ENCODE results near the gene PAPPA2. TPM values are rescaled to one million over a fixed set of nuclear protein-coding genes. Genes with fewer than 3 reads are reported as not detected.

The PAPPA2 gene
- total RNA-seq, 2 experiments from 2014 or later, result 0.08 TPM

DNA sequence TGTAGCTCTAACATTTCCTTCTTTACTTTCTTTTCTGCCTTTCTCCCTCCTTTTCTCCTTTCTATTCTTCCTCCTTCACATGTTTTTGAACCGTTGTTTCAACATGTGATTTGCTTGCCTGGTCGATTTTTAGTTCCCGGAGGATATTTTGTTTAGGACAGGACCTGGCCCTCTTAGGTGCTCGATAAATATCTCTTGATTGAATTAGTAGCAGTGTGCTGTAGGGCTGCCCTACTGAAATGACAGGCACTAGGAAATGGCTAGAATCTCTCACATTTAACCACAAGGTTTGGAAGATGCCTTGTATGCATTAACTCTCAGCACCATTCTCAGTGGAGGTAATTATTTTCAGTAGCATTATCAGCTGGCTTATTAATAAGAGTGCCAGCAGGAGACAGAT is 305.6 kb downstream of the PAPPA2 start:
- no peak for DNase-seq
- H3K27ac Mint-ChIP-seq, result no peak overlapping the region
- H3K9me3 Mint-ChIP-seq, result no peaks in the 10 kb centered on the region
- CTCF ChIA-PET, result no interaction called here
- H3K36me3 Mint-ChIP-seq (ENCODE audit: low read depth), result no peaks in the 10 kb centered on the region
- no peaks in the 10 kb centered on the region for H3K27me3 Mint-ChIP-seq
- POLR2A ChIA-PET, result no interaction called here
- H3K4me3 Mint-ChIP-seq, result no peak overlapping the region
- no peaks in the 10 kb centered on the region for H3K4me1 Mint-ChIP-seq

DNA sequence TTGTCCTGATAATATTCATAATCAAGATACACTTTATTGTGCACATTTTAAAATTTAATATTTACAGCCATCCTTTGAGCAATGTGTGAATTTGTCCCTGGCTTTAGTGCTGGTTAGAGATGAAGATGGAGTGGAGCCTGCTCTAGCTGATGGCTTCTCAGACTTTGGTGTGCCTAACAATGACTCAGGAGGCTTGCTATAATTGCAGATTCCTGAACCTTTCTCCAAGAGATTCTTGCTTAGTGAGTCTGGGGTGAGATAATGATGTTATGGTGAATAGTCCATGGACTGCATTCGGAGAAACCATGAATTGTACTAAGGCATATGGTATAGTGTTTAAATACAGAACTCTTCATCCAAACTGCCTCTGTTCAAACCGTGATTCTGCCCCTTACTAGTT is 307.1 kb downstream of the PAPPA2 start:
- Mint-ChIP-seq H3K27ac (no peak overlapping the region), H3K9me3 (no peaks in the 10 kb centered on the region), H3K4me3 (no peak overlapping the region), H3K36me3 (ENCODE audit: low read depth) (no peaks in the 10 kb centered on the region), H3K4me1 (no peaks in the 10 kb centered on the region), H3K27me3 (no peaks in the 10 kb centered on the region)
- POLR2A ChIA-PET, result no interaction called here
- no peak for DNase-seq
- CTCF ChIA-PET, result no interaction called here

DNA sequence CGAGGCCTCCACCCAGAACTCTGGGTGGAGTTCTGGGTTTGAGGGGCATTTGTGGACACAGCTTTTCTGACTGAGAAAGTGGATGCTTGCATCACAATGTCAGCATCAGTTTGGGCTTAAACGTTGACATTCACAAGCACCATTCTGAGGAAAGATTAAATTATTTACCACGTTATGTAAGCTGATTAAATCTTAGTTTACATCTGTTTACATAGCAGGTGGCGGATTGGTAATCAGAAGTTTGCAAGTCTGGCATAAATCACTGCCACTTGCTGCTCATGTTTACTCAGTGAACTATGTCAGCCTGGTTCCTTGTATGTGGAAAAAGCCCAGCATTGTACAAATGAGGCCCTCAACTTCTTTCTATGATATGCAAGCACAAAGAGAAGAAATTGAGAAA is 310.1 kb downstream of the PAPPA2 start:
- POLR2A ChIA-PET, result no interaction called here
- no peaks in the 10 kb centered on the region for H3K36me3 Mint-ChIP-seq (ENCODE audit: low read depth)
- H3K4me1 Mint-ChIP-seq, result no peaks in the 10 kb centered on the region
- no peak for DNase-seq
- H3K27ac Mint-ChIP-seq, result no peak overlapping the region
- CTCF ChIA-PET, result no interaction called here
- no peak overlapping the region for H3K4me3 Mint-ChIP-seq
- H3K27me3 Mint-ChIP-seq, result no peaks in the 10 kb centered on the region
- H3K9me3 Mint-ChIP-seq, result no peaks in the 10 kb centered on the region

DNA sequence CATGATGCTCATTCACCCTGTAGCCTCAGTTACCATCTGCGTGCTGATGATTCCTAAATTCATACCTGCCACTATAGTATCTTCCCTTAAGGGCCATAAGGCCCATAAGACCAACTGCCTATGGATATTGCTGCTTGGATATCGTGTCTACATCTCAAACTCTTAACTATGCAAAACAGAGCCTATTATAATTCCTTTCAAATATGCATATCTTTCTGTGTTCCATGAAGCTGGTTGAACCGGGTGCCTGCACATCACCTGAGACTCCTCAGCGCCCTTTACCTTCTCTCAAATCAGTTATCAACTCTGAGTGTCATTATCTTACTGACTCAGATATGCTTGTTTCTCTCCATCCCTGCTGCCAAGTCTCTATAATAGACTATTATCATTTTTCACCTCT is 311.2 kb downstream of the PAPPA2 start:
- H3K4me1 Mint-ChIP-seq, result no peaks in the 10 kb centered on the region
- no peak overlapping the region for H3K4me3 Mint-ChIP-seq
- H3K27me3 Mint-ChIP-seq, result no peaks in the 10 kb centered on the region
- no peaks in the 10 kb centered on the region for H3K9me3 Mint-ChIP-seq
- POLR2A ChIA-PET, result no interaction called here
- CTCF ChIA-PET, result no interaction called here
- DNase-seq, result no peak
- no peaks in the 10 kb centered on the region for H3K36me3 Mint-ChIP-seq (ENCODE audit: low read depth)
- no peak overlapping the region for H3K27ac Mint-ChIP-seq

DNA sequence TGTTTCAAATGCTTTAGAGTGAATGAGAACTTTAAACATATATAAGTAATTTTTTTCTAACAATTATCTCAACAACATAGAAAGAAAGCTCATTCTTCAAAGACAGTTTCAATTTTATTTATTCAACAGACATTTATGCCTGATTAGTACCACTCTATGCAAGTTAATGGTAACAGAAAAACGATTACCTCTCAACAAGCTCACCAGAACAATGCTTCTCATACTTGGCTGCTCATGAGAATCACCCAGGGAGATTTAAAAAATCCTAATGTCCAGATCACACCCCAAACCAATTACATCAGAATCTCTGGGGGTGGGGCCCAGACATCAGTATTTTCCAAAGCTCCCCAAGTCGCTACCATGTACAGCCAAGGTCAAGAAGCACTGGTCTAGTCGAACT is 312.4 kb downstream of the PAPPA2 start:
- Mint-ChIP-seq H3K36me3 (ENCODE audit: low read depth) (no peaks in the 10 kb centered on the region), H3K4me3 (no peak overlapping the region), H3K27ac (no peak overlapping the region), H3K4me1 (no peaks in the 10 kb centered on the region), H3K27me3 (no peaks in the 10 kb centered on the region), H3K9me3 (no peaks in the 10 kb centered on the region)
- POLR2A ChIA-PET, result no interaction called here
- CTCF ChIA-PET, result no interaction called here
- no peak for DNase-seq

DNA sequence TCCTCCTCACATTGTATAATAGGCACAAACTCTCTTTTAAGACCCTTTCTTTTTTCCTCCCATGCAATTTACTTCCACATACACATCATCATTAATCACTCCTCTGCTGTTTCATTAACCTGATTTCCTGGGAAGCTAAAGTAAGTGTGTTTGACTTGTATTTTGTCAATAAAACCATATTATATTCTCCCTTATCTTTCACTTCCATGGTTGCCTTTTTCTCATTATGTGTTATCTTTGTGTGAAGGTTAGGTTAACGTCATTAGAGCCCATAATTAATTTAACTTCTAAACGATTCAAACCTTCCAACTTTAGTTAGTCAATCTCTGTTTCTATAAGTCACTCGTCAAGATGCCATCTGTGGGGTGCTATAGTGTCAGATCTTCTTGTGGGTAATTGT is 313.0 kb downstream of the PAPPA2 start:
- Mint-ChIP-seq H3K36me3 (ENCODE audit: low read depth) (no peaks in the 10 kb centered on the region), H3K27me3 (no peaks in the 10 kb centered on the region), H3K27ac (no peak overlapping the region), H3K9me3 (no peaks in the 10 kb centered on the region), H3K4me3 (no peak overlapping the region), H3K4me1 (no peaks in the 10 kb centered on the region)
- POLR2A ChIA-PET, result no interaction called here
- no peak for DNase-seq
- CTCF ChIA-PET, result no interaction called here

DNA sequence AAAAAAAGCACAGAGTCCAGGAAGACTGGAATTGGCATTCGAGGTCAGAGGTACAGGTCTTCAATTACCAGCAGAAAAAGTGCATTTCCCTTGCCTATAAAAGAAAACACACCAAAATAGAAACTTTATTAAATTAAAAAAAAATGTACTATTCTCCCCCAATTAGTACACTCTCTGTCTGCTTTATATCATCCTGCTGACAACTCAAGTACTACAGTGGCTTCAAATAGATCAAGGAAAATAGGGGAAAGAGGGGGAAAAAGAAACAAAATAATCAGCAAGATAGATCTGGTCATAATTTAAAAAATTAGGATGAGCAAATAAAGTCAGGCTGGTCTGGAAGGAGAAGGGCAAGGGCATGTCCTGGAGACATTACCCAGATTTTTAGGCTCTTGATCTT is 315.1 kb downstream of the PAPPA2 start:
- no peak overlapping the region for H3K4me3 Mint-ChIP-seq
- POLR2A ChIA-PET, result no interaction called here
- no peak for DNase-seq
- no peaks in the 10 kb centered on the region for H3K36me3 Mint-ChIP-seq (ENCODE audit: low read depth)
- H3K27me3 Mint-ChIP-seq, result no peaks in the 10 kb centered on the region
- no peaks in the 10 kb centered on the region for H3K9me3 Mint-ChIP-seq
- CTCF ChIA-PET, result no interaction called here
- no peak overlapping the region for H3K27ac Mint-ChIP-seq
- no peaks in the 10 kb centered on the region for H3K4me1 Mint-ChIP-seq

DNA sequence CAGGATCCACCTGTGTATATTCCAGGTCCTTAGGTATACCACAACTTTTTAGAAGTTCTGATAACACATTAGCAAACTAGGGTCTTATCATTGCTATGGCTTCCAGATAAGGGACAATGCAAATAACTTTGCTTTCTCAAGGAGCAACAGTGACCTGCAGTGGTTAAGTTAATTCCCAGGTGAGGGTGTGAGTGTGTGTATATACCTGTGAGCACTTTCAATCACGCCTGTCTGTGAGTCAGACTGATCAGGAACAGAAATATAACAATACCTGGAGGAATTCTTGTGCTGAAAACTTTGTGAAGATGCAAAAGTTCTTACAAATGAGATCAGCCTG is 317.0 kb downstream of the PAPPA2 start:
- no peak overlapping the region for H3K27ac Mint-ChIP-seq
- H3K4me3 Mint-ChIP-seq, result no peak overlapping the region
- DNase-seq, result no peak
- ChIA-PET CTCF (no interaction called here), POLR2A (no interaction called here)
- no peaks in the 10 kb centered on the region for H3K9me3 Mint-ChIP-seq
- H3K4me1 Mint-ChIP-seq, result no peaks in the 10 kb centered on the region
- H3K27me3 Mint-ChIP-seq, result no peaks in the 10 kb centered on the region
- H3K36me3 Mint-ChIP-seq (ENCODE audit: low read depth), result no peaks in the 10 kb centered on the region

DNA sequence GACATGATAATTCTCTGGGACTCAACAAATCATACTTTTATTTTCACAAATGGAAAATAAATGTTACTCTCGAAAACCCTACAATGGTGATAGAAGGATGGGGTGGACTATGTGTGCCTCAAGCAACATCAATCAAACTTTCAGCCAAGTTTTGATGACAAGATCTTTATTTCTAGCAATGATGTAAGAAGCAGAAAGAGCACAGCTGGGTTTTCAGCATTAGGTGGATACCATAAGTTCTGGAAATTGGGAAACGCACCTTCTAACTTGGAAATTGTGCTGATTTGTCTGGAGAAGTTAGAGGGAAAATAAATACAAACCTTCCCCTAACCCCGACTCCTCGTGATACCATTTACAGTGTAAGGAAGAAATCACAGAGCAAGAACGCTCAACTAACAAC is 320.3 kb downstream of the PAPPA2 start:
- Mint-ChIP-seq H3K27me3 (no peaks in the 10 kb centered on the region), H3K9me3 (no peaks in the 10 kb centered on the region), H3K4me1 (no peaks in the 10 kb centered on the region), H3K36me3 (ENCODE audit: low read depth) (no peaks in the 10 kb centered on the region), H3K27ac (no peak overlapping the region), H3K4me3 (no peak overlapping the region)
- no peak for DNase-seq
- POLR2A ChIA-PET, result no interaction called here
- CTCF ChIA-PET, result no interaction called here

DNA sequence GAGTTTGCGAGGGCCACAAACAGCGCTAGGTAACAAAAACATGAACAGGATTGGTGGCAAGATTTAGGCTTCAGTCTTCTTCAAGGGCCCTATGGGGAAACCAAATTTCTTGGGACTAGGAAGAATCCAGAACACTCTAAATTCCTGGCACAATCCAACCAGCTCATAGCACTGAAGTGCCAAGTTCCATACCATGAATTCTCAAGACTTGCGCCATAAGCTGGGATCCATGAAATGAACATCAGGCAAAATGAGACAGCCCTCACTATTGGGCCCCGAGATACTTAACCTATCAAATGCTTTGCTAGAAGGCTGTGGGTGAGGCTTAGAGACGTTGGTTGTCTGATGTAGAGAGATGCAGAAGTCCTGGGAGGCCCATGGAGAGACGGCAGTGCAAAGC is 322.1 kb downstream of the PAPPA2 start:
- no peak overlapping the region for H3K27ac Mint-ChIP-seq
- no peaks in the 10 kb centered on the region for H3K4me1 Mint-ChIP-seq
- no peak for DNase-seq
- no peaks in the 10 kb centered on the region for H3K27me3 Mint-ChIP-seq
- POLR2A ChIA-PET, result no interaction called here
- H3K4me3 Mint-ChIP-seq, result no peak overlapping the region
- H3K9me3 Mint-ChIP-seq, result no peaks in the 10 kb centered on the region
- CTCF ChIA-PET, result no interaction called here
- H3K36me3 Mint-ChIP-seq (ENCODE audit: low read depth), result no peaks in the 10 kb centered on the region

DNA sequence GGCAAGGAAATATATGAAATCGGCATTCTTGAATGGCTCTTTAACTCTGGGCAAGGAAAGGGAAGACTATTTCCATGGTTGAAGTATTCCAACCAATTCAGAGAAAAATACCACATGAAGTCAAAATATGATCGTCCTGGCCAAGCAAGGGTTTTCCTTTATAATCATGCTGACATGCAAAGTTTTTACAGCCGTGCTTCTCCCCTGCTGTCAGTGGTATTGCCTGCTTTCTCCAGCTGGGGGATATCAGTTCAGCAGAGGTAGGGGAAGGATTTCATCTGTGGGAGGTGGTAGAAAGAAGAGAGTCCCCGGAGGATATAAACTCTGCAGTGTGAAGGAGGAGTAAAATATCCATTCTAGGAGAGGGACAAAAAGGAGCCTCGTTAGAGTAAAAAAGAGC is 322.8 kb downstream of the PAPPA2 start:
- DNase-seq, result no peak
- Mint-ChIP-seq H3K9me3 (no peaks in the 10 kb centered on the region), H3K4me3 (no peak overlapping the region), H3K27ac (no peak overlapping the region), H3K36me3 (ENCODE audit: low read depth) (no peaks in the 10 kb centered on the region), H3K27me3 (no peaks in the 10 kb centered on the region), H3K4me1 (no peaks in the 10 kb centered on the region)
- CTCF ChIA-PET, result no interaction called here
- POLR2A ChIA-PET, result no interaction called here

DNA sequence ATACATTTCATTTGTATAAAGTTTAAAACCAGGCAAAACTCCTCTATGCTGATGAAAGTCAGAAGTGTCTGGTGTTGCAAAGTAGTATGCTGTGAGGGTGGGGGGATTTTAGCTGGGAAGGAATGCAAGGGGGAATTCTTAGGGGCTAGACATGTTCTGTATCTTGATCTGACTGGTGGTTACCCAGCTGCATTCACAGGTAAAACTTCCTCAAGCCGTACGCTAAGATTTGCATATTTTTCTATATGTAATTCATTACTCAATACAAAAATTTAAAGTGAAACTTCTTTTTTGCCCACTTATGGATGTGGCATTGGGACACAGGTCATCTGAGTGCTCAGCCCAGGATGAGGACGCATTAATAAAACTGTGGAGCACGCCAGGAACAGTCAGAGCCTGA is 323.3 kb downstream of the PAPPA2 start:
- H3K36me3 Mint-ChIP-seq (ENCODE audit: low read depth), result no peaks in the 10 kb centered on the region
- H3K4me1 Mint-ChIP-seq, result no peaks in the 10 kb centered on the region
- H3K27ac Mint-ChIP-seq, result no peak overlapping the region
- no peak for DNase-seq
- no peak overlapping the region for H3K4me3 Mint-ChIP-seq
- H3K27me3 Mint-ChIP-seq, result no peaks in the 10 kb centered on the region
- POLR2A ChIA-PET, result no interaction called here
- no peaks in the 10 kb centered on the region for H3K9me3 Mint-ChIP-seq
- CTCF ChIA-PET, result no interaction called here

DNA sequence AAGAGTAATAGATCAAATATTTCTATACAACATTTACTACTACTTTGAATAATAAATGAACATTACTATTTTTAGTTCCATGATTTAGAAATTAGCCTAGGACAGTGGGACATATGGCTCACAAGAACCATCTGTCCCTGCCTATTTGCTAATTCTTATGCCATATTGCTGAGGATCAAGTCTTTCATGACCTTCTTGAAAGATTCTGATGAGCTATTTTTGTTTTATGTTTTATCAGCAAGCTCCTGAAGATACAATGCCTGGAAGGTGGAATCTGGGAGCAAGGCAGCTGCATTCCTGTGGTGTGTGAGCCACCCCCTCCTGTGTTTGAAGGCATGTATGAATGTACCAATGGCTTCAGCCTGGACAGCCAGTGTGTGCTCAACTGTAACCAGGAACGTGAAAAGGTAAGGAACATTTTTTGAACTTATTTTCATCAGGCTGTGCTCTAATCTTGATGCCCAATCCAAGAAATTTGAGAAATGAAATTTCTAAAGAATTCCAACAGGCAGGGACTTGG is 326.7 kb downstream of the PAPPA2 start:
- Mint-ChIP-seq H3K27ac (no peak overlapping the region), H3K27me3 (no peaks in the 10 kb centered on the region), H3K36me3 (ENCODE audit: low read depth) (no peaks in the 10 kb centered on the region), H3K4me1 (no peaks in the 10 kb centered on the region), H3K9me3 (no peaks in the 10 kb centered on the region), H3K4me3 (no peak overlapping the region)
- DNase-seq, result no peak
- POLR2A ChIA-PET, result no interaction called here
- CTCF ChIA-PET, result no interaction called here

DNA sequence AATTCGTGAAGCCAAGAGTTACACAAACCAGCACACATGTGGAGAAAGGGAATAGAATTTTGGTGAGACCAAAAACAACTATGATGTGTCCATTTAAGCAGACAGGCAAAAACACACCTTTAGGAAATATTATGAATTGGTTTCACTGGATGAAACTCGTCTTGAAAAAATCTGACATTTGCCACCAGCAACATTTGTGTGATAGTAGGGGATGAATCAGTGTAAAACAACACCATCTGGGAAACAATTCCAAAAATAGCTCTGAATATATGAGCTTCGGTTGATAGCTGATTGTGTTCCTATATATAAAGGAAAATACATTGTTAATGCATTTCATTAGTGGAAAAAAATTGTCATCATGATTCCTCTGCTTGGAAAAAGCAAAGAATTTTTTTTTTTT is 327.8 kb downstream of the PAPPA2 start:
- no peak for DNase-seq
- ChIA-PET CTCF (no interaction called here), POLR2A (no interaction called here)
- Mint-ChIP-seq H3K27me3 (no peaks in the 10 kb centered on the region), H3K4me3 (no peak overlapping the region), H3K9me3 (no peaks in the 10 kb centered on the region), H3K27ac (no peak overlapping the region), H3K4me1 (no peaks in the 10 kb centered on the region), H3K36me3 (ENCODE audit: low read depth) (no peaks in the 10 kb centered on the region)

DNA sequence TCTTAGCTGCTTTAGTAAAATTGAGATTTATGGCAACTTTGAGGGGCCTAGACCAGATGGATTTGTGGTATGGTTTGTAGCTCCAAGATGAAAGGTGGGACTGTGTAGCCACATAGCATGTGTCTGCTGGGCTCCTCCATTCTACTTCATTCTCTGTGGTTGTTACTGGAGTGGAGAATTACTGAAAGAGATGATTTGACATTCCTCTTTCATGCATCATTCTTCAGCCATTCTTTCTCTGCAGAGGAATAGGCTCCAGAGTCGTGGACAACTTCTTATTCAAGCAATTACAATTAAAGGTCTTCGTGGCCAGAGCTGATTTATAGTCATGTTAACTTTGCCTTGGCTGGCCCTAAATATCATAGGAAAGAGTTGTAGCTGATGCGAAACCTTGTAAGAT is 328.9 kb downstream of the PAPPA2 start:
- H3K4me1 Mint-ChIP-seq, result no peaks in the 10 kb centered on the region
- ChIA-PET CTCF (no interaction called here), POLR2A (no interaction called here)
- no peaks in the 10 kb centered on the region for H3K27me3 Mint-ChIP-seq
- DNase-seq, result no peak
- no peak overlapping the region for H3K4me3 Mint-ChIP-seq
- H3K27ac Mint-ChIP-seq, result no peak overlapping the region
- no peaks in the 10 kb centered on the region for H3K36me3 Mint-ChIP-seq (ENCODE audit: low read depth)
- H3K9me3 Mint-ChIP-seq, result no peaks in the 10 kb centered on the region
